HG03469 (cell line): ENCODE results near the gene TOPAZ1.
A peak's percentile ranks its signal among the peaks of the same experiment; 100 is the strongest.
"Not testable (repeated sequence)": the region's sequence is repeated elsewhere in the genome, so short reads cannot be mapped to it uniquely, and the experiment has no call there.

Experiments
- ATAC-seq: cut with Tn5 transposase; IDR thresholded peaks from one replicate; pipeline ENCODE4 v1.9.1; 2021; ENCODE audit warnings: mild to moderate bottlenecking, moderate library complexity, moderate number of reproducible peaks; ENCODE audit not compliant: unreplicated experiment

TOPAZ1 gene

GRCh38 chr3:44329946-44330345 lies 88.3 kb downstream of the TOPAZ1 start:
- no peak for ATAC-seq

GRCh38 chr3:44330444-44330843 lies 88.8 kb downstream of the TOPAZ1 start:
- no peak for ATAC-seq

- no peak for ATAC-seq
Measured at GRCh38 chr3:44334326-44334725, 92.6 kb downstream of the TOPAZ1 start.

- ATAC-seq, result no peak
Measured at GRCh38 chr3:44337248-44337785, 95.6 kb downstream of the TOPAZ1 start.

GRCh38 chr3:44338010-44338827 lies 96.5 kb downstream of the TOPAZ1 start, which contains the start of gene TCAIM:
TCAIM (plus strand) TSS chr3:44338766; CDS start chr3:44354783, 16,017 bp downstream.
- ATAC-seq, result peak; percentile 78

- no peak for ATAC-seq
Measured at GRCh38 chr3:44338828-44339127, 97.1 kb downstream of the TOPAZ1 start.

- ATAC-seq, result no peak
Measured at GRCh38 chr3:44339181-44340057, 97.7 kb downstream of the TOPAZ1 start.

- no peak for ATAC-seq
Measured at GRCh38 chr3:44340058-44340395, 98.3 kb downstream of the TOPAZ1 start.

- no peak for ATAC-seq
Measured at GRCh38 chr3:44342176-44342790, 100.6 kb downstream of the TOPAZ1 start.

GRCh38 chr3:44343421-44343820 lies 101.7 kb downstream of the TOPAZ1 start:
- no peak for ATAC-seq

GRCh38 chr3:44346590-44346989 lies 104.9 kb downstream of the TOPAZ1 start:
- not testable (repeated sequence) for ATAC-seq

GRCh38 chr3:44348993-44349392 lies 107.3 kb downstream of the TOPAZ1 start:
- ATAC-seq, result no peak

GRCh38 chr3:44353355-44353924 lies 111.8 kb downstream of the TOPAZ1 start:
- ATAC-seq, result no peak

- ATAC-seq, result no peak
Measured at GRCh38 chr3:44355362-44356033, 113.8 kb downstream of the TOPAZ1 start.

GRCh38 chr3:44359146-44359751 lies 117.6 kb downstream of the TOPAZ1 start:
- ATAC-seq, result no peak

- ATAC-seq, result no peak
Measured at GRCh38 chr3:44363591-44363990, 121.9 kb downstream of the TOPAZ1 start.

GRCh38 chr3:44365952-44366351 lies 124.3 kb downstream of the TOPAZ1 start:
- no peak for ATAC-seq

- no peak for ATAC-seq
Measured at GRCh38 chr3:44375450-44375849, 133.8 kb downstream of the TOPAZ1 start.
